ENCODE results near the gene PAX8.

GRCh38 chr2:113200736-113201490 lies 77.8 kb downstream of the PAX8 start:
- TF ChIP-seq POLR2A (IDR thresholded peaks at IDR 0.05), result no peak
- TF ChIP-seq, protein P1, sequence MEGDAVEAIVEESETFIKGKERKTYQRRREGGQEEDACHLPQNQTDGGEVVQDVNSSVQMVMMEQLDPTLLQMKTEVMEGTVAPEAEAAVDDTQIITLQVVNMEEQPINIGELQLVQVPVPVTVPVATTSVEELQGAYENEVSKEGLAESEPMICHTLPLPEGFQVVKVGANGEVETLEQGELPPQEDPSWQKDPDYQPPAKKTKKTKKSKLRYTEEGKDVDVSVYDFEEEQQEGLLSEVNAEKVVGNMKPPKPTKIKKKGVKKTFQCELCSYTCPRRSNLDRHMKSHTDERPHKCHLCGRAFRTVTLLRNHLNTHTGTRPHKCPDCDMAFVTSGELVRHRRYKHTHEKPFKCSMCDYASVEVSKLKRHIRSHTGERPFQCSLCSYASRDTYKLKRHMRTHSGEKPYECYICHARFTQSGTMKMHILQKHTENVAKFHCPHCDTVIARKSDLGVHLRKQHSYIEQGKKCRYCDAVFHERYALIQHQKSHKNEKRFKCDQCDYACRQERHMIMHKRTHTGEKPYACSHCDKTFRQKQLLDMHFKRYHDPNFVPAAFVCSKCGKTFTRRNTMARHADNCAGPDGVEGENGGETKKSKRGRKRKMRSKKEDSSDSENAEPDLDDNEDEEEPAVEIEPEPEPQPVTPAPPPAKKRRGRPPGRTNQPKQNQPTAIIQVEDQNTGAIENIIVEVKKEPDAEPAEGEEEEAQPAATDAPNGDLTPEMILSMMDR (IDR thresholded peaks at IDR 0.05), result no peak

Data from suprapubic skin (tissue), 3 donors.